ENCODE data around the gene HUS1. TPM values are rescaled to one million over a fixed set of nuclear protein-coding genes. Genes with fewer than 3 reads are reported as not detected.
"Not testable (repeated sequence)": the region's sequence is repeated elsewhere in the genome, so short reads cannot be mapped to it uniquely, and the experiment has no call there.

The HUS1 gene
- total RNA-seq, 1 donor = 19.9 TPM

DNA sequence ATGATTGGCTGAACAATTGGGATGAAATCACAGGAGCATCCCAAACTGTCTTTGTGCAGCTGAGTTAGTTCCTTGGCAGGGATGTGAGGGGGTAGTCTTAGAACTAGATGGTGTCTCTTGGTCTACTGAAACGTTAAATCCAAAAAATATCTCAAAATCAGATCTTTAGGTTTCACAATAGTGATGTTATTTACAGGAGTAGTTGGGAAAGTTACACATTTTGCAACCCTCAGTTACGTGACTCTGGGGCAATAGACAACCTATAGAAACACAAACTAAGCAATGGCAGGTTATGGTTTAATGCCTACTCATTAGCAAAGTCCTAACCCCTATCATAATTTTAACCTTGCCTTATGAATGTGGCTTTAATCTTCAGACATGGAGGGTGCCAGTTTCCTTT is 55.1 kb downstream of the HUS1 start:
- TF ChIP-seq, protein P1, sequence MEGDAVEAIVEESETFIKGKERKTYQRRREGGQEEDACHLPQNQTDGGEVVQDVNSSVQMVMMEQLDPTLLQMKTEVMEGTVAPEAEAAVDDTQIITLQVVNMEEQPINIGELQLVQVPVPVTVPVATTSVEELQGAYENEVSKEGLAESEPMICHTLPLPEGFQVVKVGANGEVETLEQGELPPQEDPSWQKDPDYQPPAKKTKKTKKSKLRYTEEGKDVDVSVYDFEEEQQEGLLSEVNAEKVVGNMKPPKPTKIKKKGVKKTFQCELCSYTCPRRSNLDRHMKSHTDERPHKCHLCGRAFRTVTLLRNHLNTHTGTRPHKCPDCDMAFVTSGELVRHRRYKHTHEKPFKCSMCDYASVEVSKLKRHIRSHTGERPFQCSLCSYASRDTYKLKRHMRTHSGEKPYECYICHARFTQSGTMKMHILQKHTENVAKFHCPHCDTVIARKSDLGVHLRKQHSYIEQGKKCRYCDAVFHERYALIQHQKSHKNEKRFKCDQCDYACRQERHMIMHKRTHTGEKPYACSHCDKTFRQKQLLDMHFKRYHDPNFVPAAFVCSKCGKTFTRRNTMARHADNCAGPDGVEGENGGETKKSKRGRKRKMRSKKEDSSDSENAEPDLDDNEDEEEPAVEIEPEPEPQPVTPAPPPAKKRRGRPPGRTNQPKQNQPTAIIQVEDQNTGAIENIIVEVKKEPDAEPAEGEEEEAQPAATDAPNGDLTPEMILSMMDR (IDR thresholded peaks at IDR 0.05; ENCODE audit: extremely low read depth, low read depth, low read length) = no peak

DNA sequence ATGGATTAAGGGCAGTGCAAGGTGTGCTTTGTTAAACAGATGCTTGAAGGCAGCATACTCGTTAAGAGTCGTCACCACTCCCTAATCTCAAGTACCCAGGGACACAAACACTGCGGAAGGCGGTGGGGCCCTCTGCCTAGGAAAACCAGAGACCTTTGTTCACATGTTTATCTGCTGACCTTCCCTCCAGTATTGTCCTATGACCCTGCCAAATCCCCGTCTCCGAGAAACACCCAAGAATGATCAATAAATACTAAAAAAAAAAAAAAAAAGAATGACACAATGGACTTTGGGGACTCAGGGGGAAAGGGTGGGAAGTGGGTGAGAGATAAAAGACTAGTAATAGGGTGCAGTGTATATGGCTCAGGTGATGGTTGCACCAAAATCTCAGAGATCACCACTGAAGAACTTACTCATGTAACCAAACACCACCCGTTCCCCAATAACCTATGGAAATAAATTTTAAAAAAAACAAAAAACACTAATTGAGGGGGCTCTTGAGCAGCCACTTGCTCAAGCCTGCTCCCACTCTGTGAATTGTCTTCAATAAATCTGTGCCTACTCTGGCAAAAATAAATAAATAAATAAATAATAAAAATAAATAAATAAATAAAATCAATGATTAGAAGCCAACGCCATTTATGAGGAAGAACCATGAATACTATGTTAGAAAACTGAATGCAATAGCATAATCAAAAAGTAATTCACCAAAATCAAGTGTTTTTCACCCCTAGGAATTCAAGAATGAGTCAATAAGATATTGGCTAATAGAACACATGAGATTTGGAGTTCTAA is 56.1 kb downstream of the HUS1 start:
- H3K27ac ChIP-seq (ENCODE audit: low read depth, low read length); H2AFZ ChIP-seq (ENCODE audit: low read length); H3K79me2 ChIP-seq (ENCODE audit: insufficient read depth, low read length); H3K9me3 ChIP-seq (ENCODE audit: low read depth, low read length); H3K4me1 ChIP-seq (ENCODE audit: insufficient read depth, low read length); H3K36me3 ChIP-seq (ENCODE audit: insufficient read depth, low read length); H3K27me3 ChIP-seq (ENCODE audit: insufficient read depth, low read length); H3K4me3 ChIP-seq (ENCODE audit: insufficient read depth, low read length); DNase-seq (ENCODE audit: insufficient read length, low spot score, missing footprints); H3K4me2 ChIP-seq (ENCODE audit: insufficient read depth, low read length); H4K20me1 ChIP-seq (ENCODE audit: insufficient read depth, low read length): not testable (repeated sequence)

More for the DNA sequence above, 55.1 kb downstream of the HUS1 start:
- H3K27me3 ChIP-seq (ENCODE audit: insufficient read depth, low read length) = no peaks in the 10 kb centered on the region
- no peaks in the 10 kb centered on the region for H3K4me1 ChIP-seq (ENCODE audit: insufficient read depth, low read length)
- no peak for DNase-seq (ENCODE audit: insufficient read length, low spot score, missing footprints)
- no peaks in the 10 kb centered on the region for H3K9me3 ChIP-seq (ENCODE audit: low read depth, low read length)
- H3K4me2 ChIP-seq (ENCODE audit: insufficient read depth, low read length) = no peak overlapping the region
- H3K79me2 ChIP-seq (ENCODE audit: insufficient read depth, low read length) = no peaks in the 10 kb centered on the region
- no peaks in the 10 kb centered on the region for H4K20me1 ChIP-seq (ENCODE audit: insufficient read depth, low read length)
- H3K4me3 ChIP-seq (ENCODE audit: insufficient read depth, low read length) = no peak overlapping the region
- no peak overlapping the region for H3K27ac ChIP-seq (ENCODE audit: low read depth, low read length)
- H2AFZ ChIP-seq (ENCODE audit: low read length) = no peak overlapping the region
- H3K36me3 ChIP-seq (ENCODE audit: insufficient read depth, low read length) = no peaks in the 10 kb centered on the region

DNA sequence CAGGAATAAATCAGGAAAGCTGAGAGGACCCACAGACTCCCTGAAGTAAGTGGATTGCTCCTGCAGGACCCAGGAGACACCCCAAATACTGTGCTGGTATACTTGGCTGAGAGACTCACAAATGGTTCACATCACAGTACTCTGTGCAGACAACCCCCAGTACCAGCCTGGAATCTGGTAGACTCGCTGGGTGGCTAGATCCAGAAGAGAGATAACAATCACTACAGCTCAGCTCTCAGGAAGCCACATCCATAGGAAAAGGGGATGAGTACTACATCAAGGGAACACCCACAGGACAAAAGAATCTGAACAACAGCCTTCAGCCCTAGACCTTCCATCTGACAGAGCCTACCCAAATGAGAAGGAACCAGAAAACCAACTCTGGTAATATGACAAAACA is 62.9 kb downstream of the HUS1 start:
- not testable (repeated sequence) for H3K27ac ChIP-seq (ENCODE audit: low read depth, low read length); H3K27me3 ChIP-seq (ENCODE audit: insufficient read depth, low read length); H3K4me2 ChIP-seq (ENCODE audit: insufficient read depth, low read length); H3K36me3 ChIP-seq (ENCODE audit: insufficient read depth, low read length); H4K20me1 ChIP-seq (ENCODE audit: insufficient read depth, low read length); DNase-seq (ENCODE audit: insufficient read length, low spot score, missing footprints); H3K9me3 ChIP-seq (ENCODE audit: low read depth, low read length); H3K4me3 ChIP-seq (ENCODE audit: insufficient read depth, low read length); H2AFZ ChIP-seq (ENCODE audit: low read length); H3K79me2 ChIP-seq (ENCODE audit: insufficient read depth, low read length)
- peaks cover 19% of the 10 kb centered on the region for H3K4me1 ChIP-seq (ENCODE audit: insufficient read depth, low read length)

DNA sequence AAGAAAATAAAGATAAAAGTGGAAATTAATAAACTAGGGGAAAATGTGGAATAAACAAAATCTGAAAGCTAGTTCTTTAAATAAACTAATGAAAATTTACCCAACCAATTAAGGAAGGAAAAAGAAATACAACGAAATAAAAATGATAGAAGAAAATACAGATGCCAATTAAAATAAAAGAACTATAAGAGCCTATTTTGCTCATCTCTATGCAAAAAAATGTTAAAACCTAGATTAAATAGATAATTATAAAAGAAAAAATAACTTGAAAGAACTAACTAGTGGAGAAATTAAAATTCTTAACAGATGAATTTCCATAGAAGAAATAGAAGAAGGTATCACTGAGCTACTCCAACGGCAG is 63.8 kb downstream of the HUS1 start:
- Histone ChIP-seq H3K4me2 (ENCODE audit: insufficient read depth, low read length) (no peak overlapping the region), H3K79me2 (ENCODE audit: insufficient read depth, low read length) (no peaks in the 10 kb centered on the region), H3K27ac (ENCODE audit: low read depth, low read length) (no peak overlapping the region), H4K20me1 (ENCODE audit: insufficient read depth, low read length) (no peaks in the 10 kb centered on the region), H3K27me3 (ENCODE audit: insufficient read depth, low read length) (no peaks in the 10 kb centered on the region), H3K4me3 (ENCODE audit: insufficient read depth, low read length) (no peak overlapping the region), H2AFZ (ENCODE audit: low read length) (no peak overlapping the region), H3K36me3 (ENCODE audit: insufficient read depth, low read length) (no peaks in the 10 kb centered on the region), H3K4me1 (ENCODE audit: insufficient read depth, low read length) (peaks cover 19% of the 10 kb centered on the region), H3K9me3 (ENCODE audit: low read depth, low read length) (no peaks in the 10 kb centered on the region)
- TF ChIP-seq, protein P1 (IDR thresholded peaks at IDR 0.05; ENCODE audit: extremely low read depth, low read depth, low read length) = no peak
- DNase-seq (ENCODE audit: insufficient read length, low spot score, missing footprints) = no peak

Measured in osteoblast (primary cell).